Hippocampal formation (tissue), 2 donors: ENCODE results near the gene GOLGA8T.
"Not testable (repeated sequence)": the region's sequence is repeated elsewhere in the genome, so short reads cannot be mapped to it uniquely, and the experiment has no call there.

Source experiments
- DNase-seq, 2 donors: peaks; one replicate each; lab custom pipeline; 2025; lab: John Stamatoyannopoulos, UW

GOLGA8T gene, protein sequence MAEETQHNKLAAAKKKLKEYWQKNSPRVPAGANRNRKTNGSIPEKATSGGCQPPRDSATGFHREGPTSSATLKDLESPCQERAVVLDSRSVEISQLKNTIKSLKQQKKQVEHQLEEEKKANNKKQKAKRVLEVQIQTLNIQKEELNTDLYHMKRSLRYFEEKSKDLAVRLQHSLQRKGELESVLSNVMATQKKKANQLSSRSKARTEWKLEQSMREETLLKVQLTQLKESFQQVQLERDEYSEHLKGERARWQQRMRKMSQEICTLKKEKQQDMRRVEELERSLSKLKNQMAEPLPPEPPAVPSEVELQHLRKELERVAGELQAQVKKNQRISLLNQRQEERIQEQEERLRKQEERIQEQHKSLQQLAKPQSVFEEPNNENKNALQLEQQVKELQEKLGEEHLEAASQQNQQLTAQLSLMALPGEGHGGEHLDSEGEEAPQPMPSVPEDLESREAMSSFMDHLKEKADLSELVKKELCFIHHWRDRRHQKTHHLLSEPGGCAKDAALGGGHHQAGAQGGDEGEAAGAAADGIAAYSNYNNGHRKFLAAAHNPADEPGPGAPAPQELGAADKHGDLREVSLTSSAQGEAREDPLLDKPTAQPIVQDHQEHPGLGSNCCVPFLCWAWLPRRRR

DNA sequence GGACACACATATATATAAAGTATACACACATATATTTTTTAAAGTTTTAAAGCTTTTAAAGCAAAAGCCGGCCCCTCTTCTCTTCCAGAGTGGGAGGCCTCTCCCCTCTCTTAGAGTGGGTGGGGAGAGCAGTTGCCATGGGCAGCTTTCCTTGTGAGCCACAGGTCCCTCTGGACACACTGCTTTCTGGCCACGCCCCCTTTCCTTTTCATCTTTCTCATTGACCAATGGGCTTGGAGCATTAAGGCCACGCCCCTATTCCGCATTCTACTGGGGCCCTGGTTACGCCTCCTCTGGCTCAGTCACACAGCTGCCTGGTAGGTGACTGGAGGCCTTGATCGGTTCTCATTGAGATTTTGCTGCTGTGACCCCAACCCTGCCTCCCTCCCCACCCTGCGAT is at the start of gene GOLGA8T:
GOLGA8T (plus strand) TSS at position 301 of the 400 bp plus-strand sequence; CDS start at position 399, 98 bp downstream.
- DNase-seq: not testable (repeated sequence)

GRCh38 chr15:30097827-30098226 is 37.0 kb upstream of the GOLGA8T start:
- not testable (repeated sequence) for DNase-seq

- not testable (repeated sequence) for DNase-seq
Observed at GRCh38 chr15:30102890-30103289, 32.0 kb upstream of the GOLGA8T start.

DNA sequence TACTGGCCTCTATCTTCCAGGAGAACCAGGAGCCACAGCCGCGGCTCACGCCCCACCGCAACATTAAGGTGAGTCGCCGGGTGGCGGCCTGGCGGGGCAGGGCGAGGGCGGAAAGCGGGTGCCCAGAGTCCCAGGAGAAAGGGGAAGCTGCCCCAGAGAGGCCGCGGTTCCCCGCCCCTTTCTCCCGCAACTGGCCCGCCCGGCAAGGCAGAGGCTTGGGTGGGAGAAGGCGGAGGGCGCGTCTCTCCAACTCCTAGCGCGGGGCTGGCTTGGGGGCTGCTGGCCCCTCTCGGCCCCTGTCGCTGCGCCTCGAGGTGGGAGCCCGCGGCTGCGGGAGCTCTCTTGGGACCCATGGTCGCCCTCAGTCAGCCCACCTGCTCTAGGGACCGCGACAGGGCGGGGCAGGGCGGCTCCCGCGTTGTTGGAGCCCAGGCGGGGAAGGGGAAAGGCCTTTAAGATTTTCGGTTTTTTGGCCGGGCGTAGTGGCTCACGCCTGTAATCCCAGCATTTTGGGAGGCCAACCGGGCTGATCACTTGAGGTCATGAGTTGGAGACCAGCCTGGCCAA is 30.8 kb upstream of the GOLGA8T start:
- not testable (repeated sequence) for DNase-seq

DNA sequence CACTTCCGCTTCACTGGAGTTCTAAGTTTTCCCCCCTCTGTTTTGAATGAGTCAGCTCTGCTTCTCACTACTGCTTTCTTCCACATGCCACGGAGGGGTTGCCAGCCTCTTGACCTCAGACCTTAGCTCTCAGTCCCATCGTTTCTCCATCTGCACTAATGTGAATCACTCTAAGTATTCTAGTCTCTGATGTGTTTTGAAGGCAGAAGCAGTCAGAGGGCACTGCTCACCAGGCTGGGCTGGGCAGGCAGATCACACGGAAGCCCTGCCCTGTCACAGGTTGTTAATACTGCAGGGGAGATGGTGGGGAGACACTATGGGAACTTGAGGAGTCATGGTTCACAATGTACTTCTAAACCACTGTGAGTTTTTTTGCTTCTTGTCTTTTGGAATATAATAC is 24.3 kb upstream of the GOLGA8T start:
- not testable (repeated sequence) for DNase-seq

- not testable (repeated sequence) for DNase-seq
Observed at GRCh38 chr15:30130066-30130465, 4.8 kb upstream of the GOLGA8T start.

DNA sequence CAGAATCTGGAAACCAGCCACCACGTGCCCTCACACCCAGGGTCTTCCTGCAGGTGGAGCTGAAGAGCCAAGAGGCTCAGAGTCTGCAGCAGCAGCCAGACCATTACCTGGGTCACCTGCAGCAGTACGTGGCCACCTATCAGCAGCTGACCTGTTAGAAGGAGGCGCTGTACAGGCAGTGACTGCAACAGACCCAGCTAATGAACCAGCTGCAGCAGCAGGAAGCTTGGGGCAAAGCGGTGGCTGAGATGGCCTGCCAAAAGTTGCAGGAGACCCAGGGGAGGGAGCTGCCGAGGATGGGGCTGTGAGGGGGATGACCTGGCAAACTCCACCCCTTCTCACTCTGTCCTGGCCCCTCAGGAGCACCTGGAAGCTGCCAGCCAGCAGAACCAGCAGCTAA is 8.4 kb downstream of the GOLGA8T start:
- not testable (repeated sequence) for DNase-seq

DNA sequence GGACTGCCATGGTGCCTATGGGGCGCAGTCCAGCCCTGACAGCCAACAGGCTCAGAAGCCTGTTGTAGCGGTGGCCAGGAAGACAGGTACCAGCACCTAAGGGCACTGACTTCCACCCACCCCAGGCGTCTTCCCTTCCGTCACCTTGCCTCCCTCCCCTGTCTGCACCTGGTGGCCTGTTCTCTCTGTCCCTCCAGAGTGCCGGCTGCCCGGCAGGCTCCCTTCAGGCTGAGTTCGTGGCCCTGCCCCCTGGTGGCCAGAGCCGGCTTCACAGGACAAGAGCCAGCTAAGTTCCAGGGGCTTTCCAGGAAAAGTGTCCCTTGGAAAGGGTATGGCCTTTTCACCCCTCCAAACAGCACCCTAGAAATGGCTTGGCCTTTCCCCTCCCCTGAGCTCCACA is 15.0 kb downstream of the GOLGA8T start:
- not testable (repeated sequence) for DNase-seq

- not testable (repeated sequence) for DNase-seq
Observed at GRCh38 chr15:30162479-30163357, 27.9 kb downstream of the GOLGA8T start.

- DNase-seq: not testable (repeated sequence)
Observed at GRCh38 chr15:30163759-30164158, 28.9 kb downstream of the GOLGA8T start.

- not testable (repeated sequence) for DNase-seq
Observed at GRCh38 chr15:30164257-30164656, 29.4 kb downstream of the GOLGA8T start.

- DNase-seq: not testable (repeated sequence)
Observed at GRCh38 chr15:30167403-30167802, 32.6 kb downstream of the GOLGA8T start.

GRCh38 chr15:30167886-30168285 is 33.0 kb downstream of the GOLGA8T start:
- DNase-seq: not testable (repeated sequence)

DNA sequence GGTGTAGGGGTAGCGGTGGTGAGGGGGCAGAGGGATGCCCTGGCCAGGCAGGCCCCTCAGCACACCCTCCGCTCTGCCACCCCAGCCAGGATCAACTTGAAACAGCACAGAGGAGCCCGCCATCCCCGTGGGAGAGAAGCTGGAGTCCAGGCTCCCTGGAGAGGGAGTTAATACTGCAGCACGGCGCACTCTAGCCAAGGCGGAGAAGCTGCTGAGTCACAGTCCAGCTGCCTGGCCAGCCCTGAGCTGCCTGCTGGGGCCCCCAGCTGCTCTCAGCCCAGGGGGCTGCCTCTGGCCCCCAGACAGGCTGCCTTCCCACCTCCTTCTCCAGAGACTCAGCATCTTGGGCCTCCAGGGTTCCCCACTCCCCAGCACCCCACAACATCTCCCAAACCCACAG is 36.6 kb downstream of the GOLGA8T start:
- DNase-seq: not testable (repeated sequence)

GRCh38 chr15:30173041-30173608 is 38.3 kb downstream of the GOLGA8T start:
- not testable (repeated sequence) for DNase-seq

DNA sequence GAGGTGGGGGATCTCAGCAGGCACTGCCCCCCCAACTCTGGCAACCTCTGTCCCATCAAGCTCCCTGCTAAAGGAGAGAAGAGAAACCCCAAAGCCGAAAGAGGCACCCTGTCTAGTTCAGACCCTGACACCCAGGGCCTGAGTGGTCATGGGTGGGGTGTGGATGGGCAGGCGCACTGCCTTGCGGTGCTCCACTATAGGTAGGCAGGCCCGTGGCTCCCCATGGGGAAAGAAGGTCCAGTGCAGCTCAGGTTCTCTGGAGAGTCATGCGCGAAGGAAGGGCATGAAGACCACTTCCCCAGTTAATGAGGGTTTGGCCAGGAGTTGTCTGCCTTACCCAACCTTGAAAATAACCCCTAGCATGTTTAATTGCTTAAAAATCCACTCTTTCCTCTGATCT is 40.4 kb downstream of the GOLGA8T start:
- not testable (repeated sequence) for DNase-seq

GRCh38 chr15:30176613-30177012 is 41.8 kb downstream of the GOLGA8T start:
- DNase-seq: not testable (repeated sequence)

DNA sequence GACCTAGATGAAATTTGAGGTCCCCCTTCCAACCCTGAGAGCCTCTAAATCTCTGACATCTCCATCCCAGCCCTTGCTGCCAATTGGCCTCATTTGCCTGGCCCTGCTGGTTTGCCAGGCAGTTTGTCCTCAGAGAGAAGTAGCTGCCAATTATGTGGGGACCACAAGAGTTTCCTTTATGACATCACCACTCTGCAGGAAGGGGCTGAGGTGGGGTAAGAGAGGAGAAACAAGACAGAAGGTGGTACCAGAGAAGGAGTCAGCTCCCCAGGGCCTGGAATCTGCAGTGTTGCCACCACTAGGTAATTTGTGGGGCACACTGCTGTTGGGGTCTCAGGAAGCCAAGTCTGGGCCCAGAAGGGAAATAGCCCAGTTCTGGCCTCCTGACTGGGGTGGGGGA is 45.0 kb downstream of the GOLGA8T start:
- not testable (repeated sequence) for DNase-seq

DNA sequence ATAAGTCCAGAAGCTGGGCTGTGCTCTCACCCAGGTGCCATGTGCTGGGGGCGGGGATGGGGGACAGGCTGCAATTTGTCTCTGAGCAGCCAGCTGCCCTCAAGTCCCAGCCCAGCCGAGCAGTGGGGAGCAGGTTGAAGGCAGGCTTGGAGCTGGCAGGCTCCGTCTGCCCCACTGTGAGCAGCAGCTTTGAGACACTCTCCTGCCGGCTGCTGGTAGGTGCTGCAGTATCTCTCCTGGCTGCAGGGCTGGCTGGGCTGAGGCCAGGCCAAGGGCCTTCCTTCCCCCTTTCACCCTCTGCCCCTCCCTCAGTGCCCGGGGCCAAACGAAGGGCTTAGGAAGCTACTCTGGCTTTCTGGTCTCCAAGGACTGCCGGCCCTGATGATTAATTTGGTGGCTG is 50.6 kb downstream of the GOLGA8T start:
- not testable (repeated sequence) for DNase-seq

DNA sequence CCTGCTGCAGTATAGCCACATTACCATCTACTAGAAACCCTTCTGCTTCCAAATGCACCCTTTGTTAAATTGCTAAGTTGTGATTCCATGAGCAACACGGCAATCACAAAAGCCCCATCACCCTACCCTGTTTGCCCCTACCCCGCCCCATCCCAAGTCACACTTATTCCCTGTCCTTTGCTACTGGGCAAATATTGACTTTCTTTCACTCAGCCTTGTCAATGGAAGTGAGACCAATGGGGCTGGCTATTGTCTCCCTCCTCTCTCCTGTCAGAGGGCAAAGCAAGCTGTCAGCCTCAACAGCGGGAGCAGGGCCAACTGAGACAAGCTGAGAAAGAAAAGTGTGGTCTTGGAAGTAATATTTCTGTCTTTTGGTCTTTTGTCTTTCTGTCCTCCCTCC is 52.6 kb downstream of the GOLGA8T start:
- DNase-seq: not testable (repeated sequence)

DNA sequence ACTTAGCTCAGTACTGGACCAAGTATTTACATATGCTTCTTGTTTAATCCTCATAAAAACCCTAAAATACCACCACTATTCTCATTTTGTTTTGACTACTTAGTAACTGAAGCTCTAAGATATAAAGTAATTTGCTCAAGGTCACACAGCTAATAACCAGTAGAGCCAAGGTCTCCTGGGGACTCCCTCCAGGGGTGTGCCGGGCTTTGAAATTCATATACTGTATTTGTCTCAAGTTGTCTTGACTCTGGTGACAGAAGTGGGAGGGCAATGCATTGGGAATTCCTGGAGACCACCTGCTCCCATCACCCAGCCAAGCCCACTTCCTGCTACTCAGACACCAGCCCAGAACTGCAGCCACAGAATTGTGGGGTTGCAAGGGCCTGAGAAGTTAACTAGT is 54.9 kb downstream of the GOLGA8T start:
- DNase-seq: not testable (repeated sequence)
